GM12878 (cell line): ENCODE results near the gene BCKDK. TPM values are rescaled to one million over a fixed set of nuclear protein-coding genes. Genes with fewer than 3 reads are reported as not detected.
A peak's percentile ranks its signal among the peaks of the same experiment; 100 is the strongest.

Experiments used
- ATAC-seq: fragments of 200-7000 bp; cut with Tn5 transposase; 3 replicates; pipeline ENCODE4 v1.9.1; 2020; ENCODE audit warnings: mild to moderate bottlenecking, moderate library complexity
- BruUV-seq: library from RNA; stranded (reverse); fragments of 400-500 nt; replicated peaks from 2 replicates; lab custom pipeline; 2021; lab: Mats Ljungman, UMichigan
- CTCF ChIA-PET: fragments of 300-600 bp; sonication (Branson Sonifier 250); formaldehyde crosslinking; extraction: SDS; loops from one replicate; lab custom pipeline; 2021; ENCODE audit warnings: inconsistent platforms; lab: Yijun Ruan, JAX
- POLR2A ChIA-PET: fragments of 350-600 bp; formaldehyde crosslinking; extraction: SDS; loops from one replicate; lab custom pipeline; 2021; ENCODE audit warnings: inconsistent platforms; lab: Charles Lee
- RAD21 ChIA-PET: fragments of 300-600 bp; sonication (Branson Sonifier 250); formaldehyde crosslinking; loops from one replicate; lab custom pipeline; 2023; ENCODE audit warnings: antibody characterized with exemption; ENCODE audit not compliant: unreplicated experiment; lab: Charles Lee
- SMC1A ChIA-PET: fragments of 300-600 bp; sonication (Branson Sonifier 250); formaldehyde crosslinking; loops from one replicate; lab custom pipeline; 2023; ENCODE audit not compliant: unreplicated experiment, uncharacterized antibody; lab: Charles Lee
- DNase-seq: peaks from one replicate; pipeline ENCODE4 v3.0.0-alpha.2; 2011; ENCODE audit warnings: low read depth, low spot score
- FAIRE-seq: peaks from 3 replicates; lab custom pipeline; 2011; peaks lifted over from hg19 to GRCh38; lab: Jason Lieb, UNC
- H2AFZ ChIP-seq: 2 replicates; pipeline ENCODE4 v1.6.0; 2011; ENCODE audit warnings: low read depth, low read length, control low read depth; ENCODE audit not compliant: control insufficient read depth
- H3K27ac ChIP-seq: 2 replicates; pipeline ENCODE4 v1.5.1; 2011; ENCODE audit warnings: control low read depth; ENCODE audit not compliant: control insufficient read depth, insufficient read depth
- H3K27me3 ChIP-seq, 2 experiments: replicated peaks in 1 of 2; 2 replicates each; pipeline versions ENCODE4 v1.6.0 to v1.6.1; 2011; ENCODE audit warnings: low read length in 1 of 2; ENCODE audit not compliant: control insufficient read depth in 2 of 2, insufficient read depth in 2 of 2
- H3K36me3 ChIP-seq, 2 experiments: 2 replicates each; pipeline ENCODE4 v1.5.1; 2011; ENCODE audit warnings: low read length in 1 of 2; ENCODE audit not compliant: control insufficient read depth in 2 of 2, insufficient read depth in 2 of 2
- H3K4me1 ChIP-seq: 2 replicates; pipeline ENCODE4 v1.6.1; 2011; ENCODE audit warnings: mild to moderate bottlenecking, low read length, moderate library complexity, mixed read lengths; ENCODE audit not compliant: control insufficient read depth, insufficient read depth
- H3K4me2 ChIP-seq: 2 replicates; pipeline ENCODE4 v1.6.0; 2011; ENCODE audit warnings: control low read depth; ENCODE audit not compliant: control insufficient read depth, insufficient read depth
- H3K4me3 ChIP-seq: fragments of 200-600 bp; sonication (generic); 2 replicates; pipeline ENCODE4 v1.5.1; 2016
- H3K79me2 ChIP-seq: 2 replicates; pipeline ENCODE4 v1.6.0; 2011; ENCODE audit warnings: low read length; ENCODE audit not compliant: control insufficient read depth, insufficient read depth
- H3K9ac ChIP-seq: 2 replicates; pipeline ENCODE4 v1.8.0; 2011; ENCODE audit warnings: low read length, control low read depth, mixed read lengths; ENCODE audit not compliant: control insufficient read depth, insufficient read depth
- H3K9me3 ChIP-seq: replicated peaks from 3 replicates; pipeline ENCODE4 v1.5.1; 2011; ENCODE audit warnings: mild to moderate bottlenecking, low read length; ENCODE audit not compliant: control insufficient read depth, insufficient read depth
- H4K20me1 ChIP-seq: 2 replicates; pipeline ENCODE4 v1.6.0; 2011; ENCODE audit not compliant: control insufficient read depth, insufficient read depth
- ASH2L ChIP-seq: fragments of 300-600, 200-600 bp; sonication (generic); IDR thresholded peaks from 2 replicates; pipeline ENCODE4 v1.6.1; 2017; ENCODE audit warnings: low read depth, mild to moderate bottlenecking, borderline replicate concordance
- ATF7 ChIP-seq: fragments of 450-650 bp; IDR thresholded peaks from 2 replicates; pipeline ENCODE4 v1.6.1; 2016; ENCODE audit warnings: low read depth, mild to moderate bottlenecking
- BCL11A ChIP-seq: IDR thresholded peaks from 2 replicates; pipeline ENCODE4 v1.6.1; 2011; ENCODE audit warnings: low read depth, low read length
- CBX5 ChIP-seq: sonication (generic); IDR thresholded peaks from 2 replicates; pipeline ENCODE4 v1.6.1; 2016; ENCODE audit warnings: low read depth, moderate library complexity, mild to moderate bottlenecking, inconsistent platforms
- CEBPB ChIP-seq, 2 experiments: fragments of 150-350 bp in 1 of 2; IDR thresholded peaks; 2 replicates each; pipeline ENCODE4 v1.6.1; 2012 to 2014; ENCODE audit warnings: low read depth in 2 of 2, low read length in 2 of 2, borderline replicate concordance in 1 of 2, inconsistent platforms in 1 of 2
- CHD2 ChIP-seq: IDR thresholded peaks from 2 replicates; pipeline ENCODE4 v1.6.1; 2011; ENCODE audit warnings: low read depth, low read length, improper control_type of control experiment, borderline replicate concordance
- CREM ChIP-seq: IDR thresholded peaks from 2 replicates; pipeline ENCODE4 v1.6.1; 2014; ENCODE audit warnings: antibody characterized with exemption, low read depth
- ELK1 ChIP-seq: IDR thresholded peaks from 2 replicates; pipeline ENCODE4 v1.6.1; 2012; ENCODE audit warnings: low read depth, low read length, improper control_type of control experiment
- HCFC1 ChIP-seq: fragments of 150-350 bp; IDR thresholded peaks from 2 replicates; pipeline ENCODE4 v1.6.1; 2014; ENCODE audit warnings: low read length
- IRF5 ChIP-seq: fragments of 450-650 bp; IDR thresholded peaks from 2 replicates; pipeline ENCODE4 v1.6.1; 2017; ENCODE audit warnings: borderline replicate concordance
- JUNB ChIP-seq: IDR thresholded peaks from 2 replicates; pipeline ENCODE4 v1.6.1; 2016; ENCODE audit warnings: antibody characterized with exemption, mild to moderate bottlenecking
- MTA3 ChIP-seq: IDR thresholded peaks from 2 replicates; pipeline ENCODE4 v1.6.1; 2012; ENCODE audit warnings: low read length, inconsistent platforms, borderline replicate concordance
- MYB ChIP-seq: fragments of 150-350 bp; IDR thresholded peaks from 2 replicates; pipeline ENCODE4 v1.6.1; 2014; ENCODE audit warnings: mild to moderate bottlenecking, low read depth, low read length, borderline replicate concordance
- RUNX3 ChIP-seq: IDR thresholded peaks from 2 replicates; pipeline ENCODE4 v1.6.1; 2012; ENCODE audit warnings: low read length, inconsistent platforms
- SIN3A ChIP-seq: IDR thresholded peaks from 2 replicates; pipeline ENCODE4 v1.6.1; 2012; ENCODE audit warnings: low read depth, low read length, improper control_type of control experiment
- STAT3 ChIP-seq: IDR thresholded peaks from 2 replicates; pipeline ENCODE4 v1.6.1; 2011; ENCODE audit warnings: low read depth, low read length, improper control_type of control experiment
- ZBTB4 ChIP-seq: fragments of 450-650 bp; formaldehyde crosslinking; IDR thresholded peaks from 2 replicates; pipeline ENCODE4 v1.4.0; 2022; ENCODE audit warnings: mild to moderate bottlenecking, moderate library complexity
- ZNF274 ChIP-seq: IDR thresholded peaks from one replicate; pipeline ENCODE4 v1.8.0; 2011; ENCODE audit not compliant: insufficient read length, insufficient read depth
- ZZZ3 ChIP-seq: IDR thresholded peaks from 2 replicates; pipeline ENCODE4 v1.6.1; 2011; ENCODE audit warnings: low read depth; ENCODE audit not compliant: control insufficient read depth, insufficient read length
- WGBS: methylation state at CpG from one replicate; pipeline ENCODE4 v1.1.6; 2016; ENCODE audit warnings: low lambda C conversion rate; ENCODE audit not compliant: insufficient replicate concordance, insufficient coverage; ENCODE audit errors: missing lambda C conversion rate; 5-methylcytosine and 5-hydroxymethylcytosine counted together
- in situ Hi-C: fragments of 300-500 bp; cut with MboI; formaldehyde crosslinking; loops from 9 replicates; pipeline ENCODE4 v1.14.3; 2018; ENCODE audit warnings: mixed read lengths
- intact Hi-C: fragments of 100-400 bp; cut with micrococcal nuclease; formaldehyde crosslinking; loops from one replicate; pipeline ENCODE4 v1.14.2; 2022; ENCODE audit not compliant: unreplicated experiment
- polyA plus RNA-seq, 11 experiments: library from polyadenylated mRNA; depleted of rRNA in 4 of 11; unstranded in 6 of 11; stranded (reverse) in 5 of 11; fragments of >200 nt; fragmentation: Nextera tagmentation in 4 of 11; fragmentation: Illumina TruSeq in 1 of 11; extraction: Ambion mirVana in 4 of 11; extraction: Trizol in 1 of 11; gene quantifications; 1 replicate in 1 of 11; 2 replicates in 10 of 11; pipeline versions ENCODE4 v1.2.1 to v1.2.3, GENCODE V29; 2011 to 2016; ENCODE audit warnings: inconsistent platforms in 2 of 11, missing spikeins in 2 of 11, low read depth in 1 of 11
- total RNA-seq, 4 experiments: library from RNA; depleted of rRNA in 3 of 4; stranded (reverse); fragments of >200 nt in 3 of 4; fragmentation: Illumina TruSeq in 1 of 4; extraction: Trizol in 1 of 4; gene quantifications; 2 replicates each; pipeline versions ENCODE4 v1.2.1 to v1.2.3, GENCODE V29; 2013 to 2021
- TF ChIP-seq, protein P1 (sequence below): fragments of 450-650 bp; IDR thresholded peaks from 2 replicates; pipeline ENCODE4 v1.6.1; 2014; ENCODE audit warnings: mild to moderate bottlenecking

BCKDK gene
- total and polyA plus RNA-seq, 10 of the 15 experiments (the other 5 are each of a cell fraction or from before 2014, with no cell fraction given), result 0.68 to 56.6 (median 32.8) TPM

GRCh38 chr16:31105677-31106213, 2.4 kb upstream of the BCKDK start:
- ATAC-seq (peak; percentile 61), FAIRE-seq (no peak), DNase-seq (no peak)
- Histone ChIP-seq H3K4me2 (peak overlapping the region; percentile 68; the same call in 1 of the 2 replicates), H3K27me3 (no peaks in the 10 kb centered on the region), H3K27ac (peak overlapping the region; percentile 39; the same call in 1 of the 2 replicates), H4K20me1 (no peaks in the 10 kb centered on the region), H3K79me2 (peaks cover 13% of the 10 kb centered on the region), H3K4me3 (no peak overlapping the region), H3K4me1 (peaks cover 22% of the 10 kb centered on the region), H3K9ac (no peak overlapping the region), H3K9me3 (no peaks in the 10 kb centered on the region), H2AFZ (peak overlapping the region; percentile 94), H3K36me3 (no peaks in the 10 kb centered on the region; a peak in 1 of 4 replicates)
- BruUV-seq, result no TSS peak
- RAD21 ChIA-PET, result no interaction called here
- POLR2A ChIA-PET, result no interaction called here
- intact Hi-C loops (loop anchor here (5.0 kb wide), 1 partner anchor 37 kb away; no protein-coding TSS in a partner anchor), in situ Hi-C loops (no loop called here)
- CTCF ChIA-PET, result no interaction called here
- SMC1A ChIA-PET, result no interaction called here
- WGBS, result 20% methylated on average over 32 of the region's 33 CpGs
- TF ChIP-seq STAT3, result no peak
- TF ChIP-seq MYB, result no peak
- TF ChIP-seq SIN3A, result no peak
- TF ChIP-seq CBX5, result no peak
- TF ChIP-seq, protein P1, sequence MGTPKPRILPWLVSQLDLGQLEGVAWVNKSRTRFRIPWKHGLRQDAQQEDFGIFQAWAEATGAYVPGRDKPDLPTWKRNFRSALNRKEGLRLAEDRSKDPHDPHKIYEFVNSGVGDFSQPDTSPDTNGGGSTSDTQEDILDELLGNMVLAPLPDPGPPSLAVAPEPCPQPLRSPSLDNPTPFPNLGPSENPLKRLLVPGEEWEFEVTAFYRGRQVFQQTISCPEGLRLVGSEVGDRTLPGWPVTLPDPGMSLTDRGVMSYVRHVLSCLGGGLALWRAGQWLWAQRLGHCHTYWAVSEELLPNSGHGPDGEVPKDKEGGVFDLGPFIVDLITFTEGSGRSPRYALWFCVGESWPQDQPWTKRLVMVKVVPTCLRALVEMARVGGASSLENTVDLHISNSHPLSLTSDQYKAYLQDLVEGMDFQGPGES, result no peak
- TF ChIP-seq MTA3, result no peak
- peak; percentile 32 for TF ChIP-seq RUNX3
- TF ChIP-seq ZBTB4, result no peak
- no peak for TF ChIP-seq ATF7
- no peak for TF ChIP-seq ELK1
- no peak for TF ChIP-seq JUNB
- TF ChIP-seq CEBPB (IDR thresholded peaks at IDR 0.05; ENCODE audit: borderline replicate concordance in 1 of 2, low read depth in 2 of 2, low read length in 2 of 2), result no peak
- TF ChIP-seq ZZZ3, result no peak
- no peak for TF ChIP-seq IRF5
- TF ChIP-seq ZNF274, result no peak
- no peak for TF ChIP-seq BCL11A
- TF ChIP-seq CREM, result no peak
- no peak; the same call in 1 of the 2 replicates for TF ChIP-seq HCFC1
- TF ChIP-seq CHD2, result no peak
- no peak for TF ChIP-seq ASH2L
